B cell (primary cell): Measurements from ENCODE around the gene NEDD4.

Experiments
- EZH2 ChIP-seq: IDR thresholded peaks from 2 replicates; pipeline ENCODE4 v1.6.1; 2012; ENCODE audit warnings: borderline replicate concordance, low read depth, mild to moderate bottlenecking, moderate library complexity, low read length; ENCODE audit not compliant: insufficient read depth, poor library complexity, severe bottlenecking
- TF ChIP-seq, protein P1 (sequence below): fragments of 200-600 bp; IDR thresholded peaks from one replicate; pipeline ENCODE4 v1.8.0; 2022; ENCODE audit warnings: antibody characterized with exemption, mild to moderate bottlenecking

DNA sequence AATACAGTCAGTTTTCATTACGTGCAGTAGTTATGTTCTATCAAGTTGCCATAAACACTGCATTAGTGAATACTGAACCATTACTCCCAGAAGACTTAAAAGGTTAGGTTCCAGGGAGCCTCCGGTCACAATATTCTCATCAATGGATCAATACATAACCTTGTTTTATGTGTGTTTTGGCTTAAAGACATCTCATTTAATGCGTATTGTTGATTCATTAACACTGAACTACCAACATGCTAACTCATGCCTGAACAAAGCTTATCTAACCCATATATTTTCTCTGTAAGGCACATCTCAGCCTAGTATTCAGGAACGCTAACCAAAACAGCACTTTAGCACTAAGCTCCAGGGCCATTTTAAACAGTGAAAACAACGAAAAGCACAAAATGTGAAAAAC is 24.1 kb upstream of the NEDD4 start:
- TF ChIP-seq, protein P1, sequence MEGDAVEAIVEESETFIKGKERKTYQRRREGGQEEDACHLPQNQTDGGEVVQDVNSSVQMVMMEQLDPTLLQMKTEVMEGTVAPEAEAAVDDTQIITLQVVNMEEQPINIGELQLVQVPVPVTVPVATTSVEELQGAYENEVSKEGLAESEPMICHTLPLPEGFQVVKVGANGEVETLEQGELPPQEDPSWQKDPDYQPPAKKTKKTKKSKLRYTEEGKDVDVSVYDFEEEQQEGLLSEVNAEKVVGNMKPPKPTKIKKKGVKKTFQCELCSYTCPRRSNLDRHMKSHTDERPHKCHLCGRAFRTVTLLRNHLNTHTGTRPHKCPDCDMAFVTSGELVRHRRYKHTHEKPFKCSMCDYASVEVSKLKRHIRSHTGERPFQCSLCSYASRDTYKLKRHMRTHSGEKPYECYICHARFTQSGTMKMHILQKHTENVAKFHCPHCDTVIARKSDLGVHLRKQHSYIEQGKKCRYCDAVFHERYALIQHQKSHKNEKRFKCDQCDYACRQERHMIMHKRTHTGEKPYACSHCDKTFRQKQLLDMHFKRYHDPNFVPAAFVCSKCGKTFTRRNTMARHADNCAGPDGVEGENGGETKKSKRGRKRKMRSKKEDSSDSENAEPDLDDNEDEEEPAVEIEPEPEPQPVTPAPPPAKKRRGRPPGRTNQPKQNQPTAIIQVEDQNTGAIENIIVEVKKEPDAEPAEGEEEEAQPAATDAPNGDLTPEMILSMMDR: no peak
- no peak for TF ChIP-seq EZH2
